PFSK-1 (cell line): ENCODE measurements around the gene DGKB.

ENCODE experiments used
- POLR2AphosphoS5 ChIP-seq: IDR thresholded peaks from 2 replicates; pipeline ENCODE4 v1.6.1; 2012; ENCODE audit warnings: low read depth, mild to moderate bottlenecking, control low read depth, low read length, moderate library complexity
- TAF1 ChIP-seq: IDR thresholded peaks from 2 replicates; pipeline ENCODE4 v1.6.1; 2012; ENCODE audit warnings: low read length, control low read depth, borderline replicate concordance; ENCODE audit not compliant: insufficient read depth
- TF ChIP-seq, protein P1 (sequence below), 2 experiments: IDR thresholded peaks; 2 replicates each; pipeline versions ENCODE4 v1.6.1 to v1.8.0; 2011 to 2012; ENCODE audit warnings: low read depth in 2 of 2, low read length in 2 of 2, control low read depth in 1 of 2, inconsistent platforms in 1 of 2, mild to moderate bottlenecking in 1 of 2, moderate library complexity in 1 of 2; ENCODE audit not compliant: insufficient read depth in 1 of 2

GRCh38 chr7:14095233-14095950 lies 807.2 kb downstream of the DGKB start:
- no peak for TF ChIP-seq POLR2AphosphoS5
- TF ChIP-seq TAF1, result no peak
- TF ChIP-seq, protein P1, sequence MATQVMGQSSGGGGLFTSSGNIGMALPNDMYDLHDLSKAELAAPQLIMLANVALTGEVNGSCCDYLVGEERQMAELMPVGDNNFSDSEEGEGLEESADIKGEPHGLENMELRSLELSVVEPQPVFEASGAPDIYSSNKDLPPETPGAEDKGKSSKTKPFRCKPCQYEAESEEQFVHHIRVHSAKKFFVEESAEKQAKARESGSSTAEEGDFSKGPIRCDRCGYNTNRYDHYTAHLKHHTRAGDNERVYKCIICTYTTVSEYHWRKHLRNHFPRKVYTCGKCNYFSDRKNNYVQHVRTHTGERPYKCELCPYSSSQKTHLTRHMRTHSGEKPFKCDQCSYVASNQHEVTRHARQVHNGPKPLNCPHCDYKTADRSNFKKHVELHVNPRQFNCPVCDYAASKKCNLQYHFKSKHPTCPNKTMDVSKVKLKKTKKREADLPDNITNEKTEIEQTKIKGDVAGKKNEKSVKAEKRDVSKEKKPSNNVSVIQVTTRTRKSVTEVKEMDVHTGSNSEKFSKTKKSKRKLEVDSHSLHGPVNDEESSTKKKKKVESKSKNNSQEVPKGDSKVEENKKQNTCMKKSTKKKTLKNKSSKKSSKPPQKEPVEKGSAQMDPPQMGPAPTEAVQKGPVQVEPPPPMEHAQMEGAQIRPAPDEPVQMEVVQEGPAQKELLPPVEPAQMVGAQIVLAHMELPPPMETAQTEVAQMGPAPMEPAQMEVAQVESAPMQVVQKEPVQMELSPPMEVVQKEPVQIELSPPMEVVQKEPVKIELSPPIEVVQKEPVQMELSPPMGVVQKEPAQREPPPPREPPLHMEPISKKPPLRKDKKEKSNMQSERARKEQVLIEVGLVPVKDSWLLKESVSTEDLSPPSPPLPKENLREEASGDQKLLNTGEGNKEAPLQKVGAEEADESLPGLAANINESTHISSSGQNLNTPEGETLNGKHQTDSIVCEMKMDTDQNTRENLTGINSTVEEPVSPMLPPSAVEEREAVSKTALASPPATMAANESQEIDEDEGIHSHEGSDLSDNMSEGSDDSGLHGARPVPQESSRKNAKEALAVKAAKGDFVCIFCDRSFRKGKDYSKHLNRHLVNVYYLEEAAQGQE (IDR thresholded peaks at IDR 0.05; ENCODE audit: insufficient read depth in 1 of 2, low read depth in 2 of 2, low read length in 2 of 2), result no peak
